Hematopoietic multipotent progenitor cell treated with erythropoietin and hydrocortisone succinate and interleukin-3 and kit ligand, for 8 days (in vitro differentiated cells): ENCODE data around the gene ATP6V0E1.

Experiments
- DNase-seq: peaks from one replicate; pipeline ENCODE4 v3.0.0-alpha.2; 2015

The ATP6V0E1 gene

DNA sequence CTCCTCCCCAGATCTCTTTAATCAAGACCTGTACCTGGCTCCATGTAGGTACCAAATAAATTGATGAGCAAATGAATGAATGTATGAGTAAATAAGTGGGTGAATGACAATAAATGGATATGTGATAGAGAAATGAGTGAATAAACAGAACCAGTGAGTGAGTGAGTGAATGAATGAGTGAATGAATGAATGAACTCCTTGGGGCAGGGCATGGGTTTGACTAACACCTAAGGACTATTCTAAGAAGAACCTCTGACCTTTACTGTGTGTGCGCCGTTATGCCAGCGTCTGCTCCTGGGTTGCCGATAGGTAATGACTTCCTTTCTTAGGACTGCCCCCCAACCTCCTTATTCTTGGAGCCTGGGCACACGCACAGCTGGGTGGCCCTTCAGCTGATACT, 26.1 kb upstream of the ATP6V0E1 start:
- DNase-seq: no peak

DNA sequence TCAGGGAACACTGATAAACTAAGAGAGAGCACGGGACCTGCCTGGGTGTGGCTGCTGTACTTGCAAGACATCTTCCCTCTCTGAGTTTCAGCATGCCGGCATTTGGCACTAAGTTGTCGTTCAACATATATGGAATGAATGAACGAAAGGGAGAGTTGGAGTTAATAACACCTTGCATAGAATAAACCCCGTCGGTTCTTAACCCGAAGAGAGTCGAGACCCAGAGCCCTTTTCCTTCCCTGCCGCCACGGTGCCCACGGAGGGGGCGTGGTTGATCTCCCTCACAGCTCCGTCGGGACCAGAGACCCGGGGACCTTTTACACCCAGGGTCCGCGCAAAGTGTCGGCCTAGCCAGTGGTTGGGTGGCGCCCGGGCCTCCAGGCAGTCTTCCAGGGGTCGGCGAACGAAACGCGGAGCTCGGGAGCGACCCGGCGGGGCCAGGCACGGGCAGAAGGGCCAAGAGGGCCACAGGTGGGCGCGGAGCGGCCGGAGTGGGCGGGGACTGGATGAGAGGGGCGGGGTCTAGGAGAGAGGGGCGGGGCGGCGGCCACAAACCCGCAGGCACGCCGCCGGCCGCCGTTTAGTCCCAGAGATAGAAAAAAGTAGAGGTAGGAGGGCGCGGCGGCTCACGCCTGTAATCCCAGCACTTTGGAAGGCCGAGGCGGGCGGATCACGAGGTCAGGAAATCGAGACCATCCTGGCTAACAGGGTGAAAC, 25.1 kb upstream of the ATP6V0E1 start:
- DNase-seq: peak; percentile 73

DNA sequence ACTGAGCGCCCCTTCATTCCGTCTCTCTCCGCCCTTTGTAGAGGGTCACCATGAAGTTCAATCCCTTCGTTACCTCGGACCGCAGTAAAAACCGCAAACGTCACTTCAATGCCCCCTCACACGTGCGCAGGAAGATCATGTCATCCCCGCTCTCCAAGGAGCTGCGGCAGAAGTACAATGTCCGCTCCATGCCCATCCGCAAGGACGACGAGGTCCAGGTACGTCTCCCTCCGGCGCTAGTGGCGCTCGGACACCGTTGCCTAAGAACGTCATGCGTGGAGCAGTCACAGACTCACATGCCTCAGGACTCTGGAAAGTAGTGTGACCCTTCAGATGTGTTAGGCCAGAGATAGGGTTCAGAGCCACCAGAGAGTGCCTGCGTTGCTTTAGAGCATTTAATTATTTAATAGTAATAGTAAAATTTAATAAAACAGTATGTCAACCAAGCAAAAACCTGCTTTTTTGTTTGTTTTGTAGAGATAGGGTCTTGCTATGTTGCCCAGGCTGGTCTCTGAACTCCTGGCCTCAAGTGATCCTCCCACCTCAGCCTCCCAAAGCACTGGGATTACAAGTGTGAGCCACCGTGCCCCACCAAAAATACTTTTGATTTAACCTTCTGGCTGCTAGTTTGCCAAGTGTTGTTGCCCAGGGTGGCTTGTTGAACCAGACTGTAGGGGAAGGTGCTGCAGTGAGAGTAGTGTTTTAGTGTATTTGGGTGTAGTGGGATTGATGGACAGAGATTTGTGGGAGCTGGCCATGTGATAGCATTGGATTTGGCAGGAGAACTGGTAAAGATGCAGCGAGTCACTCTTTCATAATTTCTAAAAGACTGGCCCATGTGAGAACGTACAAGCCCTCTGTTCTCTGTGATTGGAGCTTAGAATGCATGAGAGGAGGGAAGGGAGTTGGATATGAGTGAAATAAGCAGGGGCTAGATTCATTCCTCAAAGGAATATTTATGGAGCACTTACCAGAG, 23.5 kb upstream of the ATP6V0E1 start:
- peak; percentile 12 for DNase-seq

DNA sequence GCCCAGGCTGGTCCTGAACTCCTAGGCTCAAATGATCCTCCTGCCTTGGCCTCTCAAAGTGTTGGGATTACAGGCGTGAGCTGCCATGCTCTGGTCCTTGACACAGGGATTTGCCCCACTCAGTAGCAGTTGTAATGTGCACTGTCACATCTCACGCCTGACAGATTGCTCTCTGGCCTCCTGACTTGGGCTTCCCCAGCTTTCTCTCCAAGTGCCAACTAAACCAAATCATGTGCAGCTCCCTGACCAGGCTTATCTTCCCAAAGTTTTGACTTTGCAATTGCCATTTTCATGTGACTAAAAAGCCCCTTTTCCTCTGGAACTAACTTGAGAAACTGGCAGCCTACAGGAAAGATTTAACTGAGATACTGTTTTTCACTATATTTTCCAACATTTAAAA, 13.7 kb upstream of the ATP6V0E1 start:
- no peak for DNase-seq

DNA sequence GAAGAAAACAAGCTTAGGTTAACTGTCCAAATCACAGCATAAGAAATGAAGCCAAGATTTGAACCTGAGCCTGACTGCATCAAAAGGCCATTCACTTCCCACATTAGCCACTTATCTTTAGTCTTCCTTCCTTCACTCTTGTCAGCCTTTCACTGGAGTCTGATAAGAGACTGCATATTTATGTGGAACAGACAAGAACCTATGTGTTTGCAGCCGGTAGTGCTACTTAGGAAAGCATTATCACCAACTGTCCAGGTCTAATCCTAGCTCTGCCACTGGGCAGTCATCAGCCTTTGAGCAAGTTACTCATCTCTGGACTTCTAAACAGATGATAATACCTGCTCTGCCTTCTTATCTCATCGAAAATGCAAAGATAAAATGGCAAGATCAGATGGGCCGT, 12.1 kb upstream of the ATP6V0E1 start:
- peak; percentile 39 for DNase-seq

DNA sequence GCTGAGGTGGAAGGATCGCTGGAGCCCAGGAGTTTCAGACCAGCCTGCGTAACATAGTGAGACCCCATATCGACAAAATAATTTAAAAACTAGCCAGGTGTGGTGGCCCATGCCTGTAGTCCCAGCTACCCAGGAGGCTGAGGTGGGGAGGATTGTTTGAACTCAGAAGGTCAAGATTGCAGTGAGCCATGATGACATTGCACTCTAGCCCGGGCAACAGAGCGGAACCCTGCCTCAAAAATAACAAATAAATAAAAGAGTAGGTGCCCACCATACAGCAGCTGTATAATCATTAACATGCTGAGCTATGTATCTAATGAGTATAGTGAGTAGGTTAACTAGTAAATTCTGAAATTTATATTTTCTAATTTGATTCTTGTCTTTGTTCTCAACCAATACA, 11.0 kb upstream of the ATP6V0E1 start:
- DNase-seq: no peak

DNA sequence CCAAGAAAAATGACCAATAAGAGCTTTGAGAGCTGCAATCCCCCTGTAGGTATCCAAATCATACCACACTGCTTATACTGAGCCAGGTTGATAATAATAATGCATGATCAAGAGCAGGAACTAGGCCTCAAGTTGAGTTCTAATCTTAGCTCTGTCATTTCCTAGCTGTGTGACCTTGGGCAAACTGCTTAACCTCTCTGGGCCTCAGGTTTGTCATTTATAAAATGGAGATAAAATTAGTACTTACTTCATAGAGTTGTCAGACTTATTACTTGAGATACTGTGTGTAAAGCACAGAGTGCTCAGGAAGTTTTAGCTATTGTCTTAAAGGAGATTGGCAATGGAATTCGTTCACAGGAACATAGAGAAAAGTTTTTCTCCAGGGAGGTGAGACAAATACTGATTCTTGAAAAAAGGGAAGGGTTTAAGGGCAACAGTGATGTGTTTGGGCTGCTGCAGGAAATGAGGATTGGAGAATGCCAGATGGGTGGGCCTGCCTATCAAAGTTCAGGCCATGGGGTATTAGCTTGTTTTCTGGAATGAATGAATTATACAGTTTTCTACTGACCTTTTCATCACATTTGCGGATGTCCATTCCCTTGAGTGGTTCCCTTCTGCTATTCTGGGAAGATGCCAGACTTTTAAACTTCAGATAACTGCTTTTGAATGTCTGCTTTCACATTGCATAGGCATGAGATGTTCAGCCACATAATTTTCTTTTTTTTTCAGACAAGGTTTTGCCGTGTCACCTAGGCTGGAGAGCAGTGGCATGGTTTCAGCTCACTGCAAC, 10.2 kb upstream of the ATP6V0E1 start:
- no peak for DNase-seq

DNA sequence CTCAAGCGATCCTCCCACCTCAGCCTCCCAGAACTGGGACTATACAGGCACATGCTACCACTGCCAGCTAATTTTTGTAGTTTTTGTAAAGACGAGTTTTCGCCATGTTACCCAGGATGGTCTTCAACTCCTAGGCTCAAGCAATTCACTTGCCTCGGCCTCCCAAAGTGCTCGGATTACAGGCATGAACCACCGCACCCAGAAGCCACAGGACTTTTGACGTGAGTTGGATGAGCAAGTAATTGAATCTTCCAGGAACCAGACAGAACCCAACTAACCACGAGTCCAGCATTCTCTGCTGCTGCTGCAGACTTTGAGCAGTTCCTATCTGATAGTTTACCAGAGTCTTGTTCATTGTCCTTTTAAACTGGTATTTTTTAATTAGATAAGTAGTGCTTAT, 9.6 kb upstream of the ATP6V0E1 start:
- DNase-seq: no peak

DNA sequence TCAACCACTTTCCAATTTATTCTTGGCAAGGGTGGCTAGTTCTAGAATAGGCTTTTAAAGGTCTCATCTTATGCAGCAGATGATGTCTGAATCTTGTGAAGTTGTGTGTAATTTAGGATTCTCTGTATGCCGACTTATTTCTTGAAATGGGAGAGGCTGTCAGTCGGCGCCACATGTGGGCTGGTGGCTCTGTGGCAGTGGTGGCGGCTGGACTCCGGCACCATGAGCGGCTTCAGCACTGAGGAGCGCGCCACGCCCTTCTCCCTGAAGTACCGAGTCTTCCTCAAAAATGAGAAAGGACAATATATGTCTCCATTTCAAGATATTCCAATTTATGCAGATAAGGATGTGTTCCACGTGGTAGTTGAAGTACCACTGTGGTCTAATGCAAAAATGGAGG, 8.3 kb upstream of the ATP6V0E1 start:
- DNase-seq: no peak

DNA sequence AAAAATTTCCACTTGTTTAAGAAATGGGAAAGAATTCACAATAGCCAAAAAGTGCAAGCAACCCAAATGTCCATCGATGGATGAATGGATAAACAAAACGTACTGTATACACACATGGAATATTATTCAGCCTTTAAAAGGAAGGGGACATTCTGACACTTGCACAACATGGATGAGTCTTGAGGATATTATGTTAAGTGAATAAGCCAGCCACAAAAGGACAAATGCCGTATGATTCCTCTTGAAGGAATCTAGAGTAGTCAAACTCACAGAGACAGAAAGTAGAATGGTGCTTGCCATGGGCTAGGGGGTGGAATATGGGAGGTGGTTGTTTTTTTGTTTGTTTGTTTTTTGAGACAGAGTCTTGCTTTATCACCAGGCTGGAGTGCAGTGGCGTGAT, 3.8 kb upstream of the ATP6V0E1 start:
- DNase-seq: no peak

DNA sequence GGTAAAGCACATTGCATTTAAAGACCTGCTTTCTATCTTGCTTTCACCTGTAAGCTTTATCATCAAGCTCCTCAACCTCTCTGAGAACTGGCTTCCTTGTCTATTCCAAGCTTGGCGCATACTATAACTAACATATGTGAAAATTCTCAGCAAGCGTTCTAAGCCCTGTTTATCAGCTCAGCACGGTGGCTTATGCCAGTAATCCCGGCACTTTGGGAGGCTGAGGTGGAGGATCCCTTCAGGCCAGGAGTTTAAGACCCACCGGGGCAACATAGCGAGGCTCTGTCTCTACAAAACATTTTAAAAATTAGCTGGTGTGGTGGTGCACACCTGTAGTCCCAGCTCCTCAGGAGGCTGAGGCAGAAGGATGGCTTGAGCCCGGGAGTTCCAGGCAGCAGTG, 1.6 kb upstream of the ATP6V0E1 start:
- no peak for DNase-seq

DNA sequence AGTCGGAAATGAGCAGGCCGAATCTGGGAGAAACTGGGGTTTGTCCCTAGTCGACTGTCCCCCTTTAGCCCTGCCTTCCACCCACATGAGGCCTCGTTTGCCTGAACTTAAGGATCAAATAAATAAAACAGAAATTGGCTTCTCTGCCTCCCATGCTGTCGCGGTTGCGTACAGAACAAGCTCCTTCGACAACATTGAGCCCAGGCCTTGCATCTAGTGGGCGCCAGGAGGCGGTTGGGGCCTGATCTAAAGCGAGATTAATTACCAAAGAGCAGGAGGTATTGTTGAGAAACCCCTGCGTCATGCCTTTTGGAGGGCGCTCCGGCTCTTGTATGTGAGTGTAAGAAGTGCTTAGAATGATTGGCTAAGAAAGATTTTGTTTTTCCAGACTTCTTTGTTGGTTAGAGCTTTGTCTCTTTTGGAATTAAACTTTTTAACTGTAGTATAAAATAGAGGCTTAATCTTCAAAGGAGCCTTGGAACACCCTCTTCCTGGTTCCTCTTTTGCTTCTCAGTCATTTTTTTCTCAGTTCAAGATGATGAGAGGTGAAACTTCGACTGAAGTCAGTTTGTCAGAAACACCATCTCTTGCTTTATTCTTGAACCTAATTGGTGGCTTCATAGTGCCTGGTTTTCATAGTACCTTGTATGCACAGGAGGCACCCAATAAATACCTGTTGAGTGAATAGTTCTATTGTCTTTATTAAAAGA, 828 bp downstream of the ATP6V0E1 start:
- DNase-seq: peak; percentile 93

DNA sequence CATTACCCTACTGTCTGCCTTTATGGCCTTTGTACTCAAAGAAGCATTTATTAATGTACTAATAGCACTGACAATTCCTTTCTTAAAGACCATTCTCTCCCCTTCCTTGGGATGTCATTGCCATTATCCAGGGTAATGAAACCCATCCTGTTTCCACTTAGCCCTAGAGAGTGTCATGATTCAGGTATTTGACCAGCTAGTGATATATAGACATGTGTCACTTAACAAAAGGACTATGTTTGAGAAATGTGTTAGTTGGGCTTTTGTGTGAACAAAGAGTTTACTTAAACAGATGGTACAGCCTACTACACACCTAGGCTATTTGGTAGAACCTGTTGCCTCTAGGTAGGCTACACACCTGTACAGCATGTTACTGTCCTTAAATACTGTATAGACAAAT, 2.0 kb downstream of the ATP6V0E1 start:
- no peak for DNase-seq

DNA sequence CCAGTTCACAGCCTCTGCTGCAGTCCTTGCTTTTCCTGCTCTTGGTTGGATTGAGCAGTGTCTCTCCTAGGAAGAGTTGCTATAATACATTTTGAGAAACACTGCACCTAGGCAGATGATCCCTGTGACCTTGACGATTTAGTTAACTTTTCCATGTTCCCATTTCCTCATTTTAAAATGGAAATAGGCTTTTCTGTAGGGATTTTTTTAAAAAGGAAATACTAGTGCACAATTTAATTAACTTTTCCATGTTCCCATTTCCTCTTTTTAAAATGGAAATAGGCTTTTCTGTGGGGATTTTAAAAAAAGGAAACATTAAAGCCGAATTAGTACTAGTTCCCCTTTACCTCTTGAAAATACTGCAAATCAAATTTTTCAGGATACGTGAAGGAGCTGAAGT, 4.7 kb downstream of the ATP6V0E1 start:
- no peak for DNase-seq

DNA sequence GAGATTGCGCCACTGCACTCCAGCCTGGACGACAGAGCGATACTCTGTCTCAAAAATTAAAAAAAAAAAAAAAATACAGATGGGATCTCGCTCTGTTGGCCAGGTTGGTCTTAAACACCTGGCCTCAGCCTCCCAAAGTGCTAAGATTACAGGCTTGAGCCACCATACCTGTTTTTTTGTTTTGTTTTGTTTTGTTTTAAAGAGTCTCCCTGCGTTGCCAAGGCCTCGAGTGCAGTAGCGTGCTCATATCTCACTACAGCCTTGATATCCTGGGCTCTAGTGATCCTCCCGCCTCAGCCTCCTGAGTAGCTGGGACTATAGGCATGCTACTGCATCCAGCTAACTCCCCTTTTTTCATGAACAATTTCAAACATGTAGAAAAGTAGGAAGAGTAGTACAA, 7.2 kb downstream of the ATP6V0E1 start:
- no peak for DNase-seq

DNA sequence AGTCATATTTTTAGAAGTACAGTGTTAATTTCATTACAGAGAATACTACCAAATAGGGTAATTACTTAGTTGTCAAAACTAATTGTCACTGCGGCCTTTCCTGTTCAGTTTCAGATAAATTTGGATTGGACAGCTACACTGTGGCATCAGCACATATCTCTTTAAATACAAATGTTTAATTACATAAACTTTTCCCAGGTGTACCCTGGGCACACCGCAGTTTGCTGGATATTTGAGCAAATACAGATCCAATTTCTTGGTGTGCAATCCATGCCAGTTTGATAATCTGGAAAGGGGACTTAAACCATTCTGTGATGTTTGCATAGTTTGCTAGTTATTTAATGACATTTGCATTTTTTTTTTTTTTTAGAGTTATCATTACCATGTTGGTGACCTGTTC, 10.8 kb downstream of the ATP6V0E1 start:
- no peak for DNase-seq

DNA sequence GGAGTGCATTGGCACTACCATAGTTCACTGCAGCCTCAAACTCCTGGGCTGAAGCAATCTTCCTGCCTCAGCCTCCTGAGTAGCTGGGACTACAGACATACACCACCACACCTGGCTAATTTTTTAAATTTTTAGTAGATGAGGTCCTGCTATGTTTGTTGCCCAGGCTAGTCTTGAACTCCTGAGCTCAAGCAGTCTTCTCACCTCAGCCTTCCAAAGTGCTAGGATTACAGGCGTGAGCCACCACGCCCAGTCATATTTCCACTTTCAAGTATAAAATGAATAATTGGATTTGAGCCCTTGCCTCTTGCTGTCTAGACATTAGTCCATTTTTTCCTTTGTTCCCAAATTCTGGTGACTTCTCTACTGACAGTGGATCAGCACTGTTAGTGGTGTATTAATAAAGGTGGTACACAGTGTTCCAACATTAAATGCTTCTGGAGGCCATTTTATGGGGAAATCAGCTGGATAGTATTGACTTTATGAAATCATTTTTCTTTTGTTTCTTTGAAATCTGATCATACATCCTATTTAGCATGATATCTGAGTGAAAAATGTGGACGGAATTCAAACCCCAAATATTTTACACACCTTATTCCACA, 15.9 kb downstream of the ATP6V0E1 start:
- no peak for DNase-seq

DNA sequence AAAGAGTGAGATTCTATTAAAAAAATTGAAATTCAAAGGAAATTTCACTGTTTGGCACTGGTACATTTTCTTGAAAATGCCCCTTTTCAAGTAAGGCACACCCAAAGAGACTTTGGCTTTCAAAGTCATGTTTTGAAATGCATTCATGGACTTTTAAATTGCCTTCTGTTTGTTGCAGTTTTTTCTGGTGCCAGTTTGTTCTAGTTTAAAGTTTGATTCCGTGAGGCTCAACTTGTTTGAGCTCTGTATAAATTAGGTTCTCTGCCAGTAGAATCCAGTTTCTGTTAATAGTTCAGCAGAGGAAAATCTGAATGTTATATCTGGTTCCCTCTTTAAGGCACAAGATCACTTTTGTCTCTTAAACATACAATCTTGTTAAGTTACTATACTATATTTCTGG, 16.4 kb downstream of the ATP6V0E1 start:
- no peak for DNase-seq

DNA sequence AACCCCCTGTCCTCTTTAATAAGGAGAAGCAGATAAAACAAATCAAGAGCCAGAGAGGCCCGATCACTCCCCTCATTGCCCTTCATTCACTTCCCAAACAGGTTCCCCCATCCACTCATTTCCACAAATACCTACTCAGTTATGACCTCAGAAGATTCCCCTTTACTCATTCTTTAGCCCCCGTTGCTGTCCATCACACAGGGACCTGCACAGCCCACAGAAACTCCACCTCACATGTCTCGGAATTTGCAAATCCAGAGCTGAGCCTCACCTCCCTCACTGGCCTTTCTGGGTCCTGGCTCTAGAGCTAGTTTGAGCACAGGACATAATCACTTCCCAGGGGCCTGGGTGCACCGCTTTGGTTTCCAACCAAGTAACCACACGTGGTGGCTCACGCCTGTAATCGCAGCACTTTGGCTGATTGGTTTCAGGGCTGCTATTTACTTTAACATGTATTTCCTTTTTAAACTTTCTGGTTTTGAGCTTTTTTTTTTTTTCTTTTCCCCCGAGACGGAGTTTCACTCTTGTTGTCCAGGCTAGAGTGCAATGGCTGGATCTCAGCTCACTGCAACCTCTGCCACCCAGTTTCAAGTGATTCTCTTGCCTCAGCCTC, 17.8 kb downstream of the ATP6V0E1 start:
- DNase-seq: no peak

DNA sequence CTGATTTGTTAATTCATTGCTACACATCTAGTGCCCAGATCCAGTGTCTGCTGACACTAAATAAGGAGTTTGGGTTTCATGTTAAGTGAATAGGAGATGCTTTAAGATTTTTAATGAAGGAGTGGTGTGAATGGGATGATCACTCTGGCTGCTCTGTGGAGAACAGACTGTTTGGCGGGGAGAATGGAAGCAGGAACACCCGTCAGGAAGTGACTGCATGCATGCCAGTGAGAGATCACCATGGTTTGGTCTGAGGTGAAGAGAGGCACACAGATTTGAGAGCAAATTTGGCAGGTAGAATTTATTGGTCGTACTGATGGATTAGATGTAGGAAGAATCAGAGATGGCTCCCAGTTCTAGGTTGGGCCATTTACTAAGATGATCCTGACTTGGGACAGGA, 19.8 kb downstream of the ATP6V0E1 start:
- DNase-seq: no peak

DNA sequence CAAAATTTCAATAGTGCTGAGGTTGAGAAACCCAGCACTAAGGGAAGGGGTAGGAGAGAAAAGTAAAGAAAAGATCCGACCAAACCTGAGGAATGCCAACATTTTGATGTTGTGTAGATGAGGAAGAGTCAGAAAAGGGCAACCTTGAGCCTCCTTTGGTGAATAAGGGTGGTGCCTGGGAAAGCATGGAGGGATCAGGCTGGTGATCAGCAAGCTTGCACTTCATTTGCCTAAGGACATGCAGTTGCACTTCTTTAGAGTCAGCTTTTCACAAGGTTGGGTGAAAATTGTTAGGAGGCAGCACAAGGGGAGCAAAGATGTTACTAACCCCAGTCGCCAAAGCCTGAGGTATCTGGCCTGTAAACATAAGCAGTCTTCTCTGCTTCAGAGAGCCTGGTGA, 20.4 kb downstream of the ATP6V0E1 start:
- DNase-seq: no peak

DNA sequence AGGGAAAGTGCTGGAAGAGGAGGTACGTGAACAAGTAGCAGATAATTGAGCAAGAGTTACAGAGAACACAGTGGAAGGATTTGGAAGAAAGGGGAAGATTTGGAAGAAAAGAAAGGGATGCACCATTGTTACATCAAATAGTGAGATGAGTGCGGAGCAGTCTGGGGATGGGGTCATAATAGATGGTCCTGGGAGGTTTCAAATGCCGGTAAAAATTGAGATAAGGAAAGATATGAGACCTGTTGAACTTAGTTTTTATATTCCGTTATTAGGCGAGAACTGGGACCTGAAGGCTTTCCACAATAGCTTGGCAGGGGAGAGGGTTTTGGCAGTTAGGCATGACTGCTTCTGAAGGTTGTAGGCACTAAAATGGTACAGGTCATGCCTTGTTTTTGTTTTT, 20.9 kb downstream of the ATP6V0E1 start:
- DNase-seq: no peak
